Heart left ventricle (tissue), 16 donors: ENCODE results near the gene PAM16. TPM values are rescaled to one million over a fixed set of nuclear protein-coding genes. Genes with fewer than 3 reads are reported as not detected.

ENCODE experiments used
- ATAC-seq, 4 donors: fragments of 200-7000 bp; cut with Tn5 transposase; one replicate each; pipeline ENCODE4 v1.9.1; 2020 to 2022; ENCODE audit warnings: moderate library complexity in 4 of 4, mild to moderate bottlenecking in 3 of 4, moderate number of reproducible peaks in 1 of 4
- DNase-seq, 5 donors: peaks; one replicate each; pipeline ENCODE4 v3.0.0-alpha.2; 2020
- H3K27ac ChIP-seq, 12 donors: fragments of 200-600 bp; sonication (generic) in 4 of 12; one replicate each; pipeline versions ENCODE4 v1.5.0 to v1.8.0; 2016 to 2022; ENCODE audit warnings: mild to moderate bottlenecking in 2 of 12
- H3K27me3 ChIP-seq, 9 donors: fragments of 200-600 bp; sonication (generic) in 2 of 9; one replicate each; pipeline versions ENCODE4 v1.5.1 to v1.8.0; 2016 to 2022; ENCODE audit warnings: mild to moderate bottlenecking in 3 of 9
- H3K36me3 ChIP-seq, 9 donors: fragments of 200-600 bp; sonication (generic) in 2 of 9; one replicate each; pipeline versions ENCODE4 v1.5.0 to v1.8.0; 2018 to 2022; ENCODE audit warnings: mild to moderate bottlenecking in 2 of 9
- H3K4me1 ChIP-seq, 12 donors: fragments of 200-600 bp; sonication (generic) in 4 of 12; one replicate each; pipeline versions ENCODE4 v1.5.0 to v1.8.0; 2016 to 2022; ENCODE audit warnings: mild to moderate bottlenecking in 3 of 12
- H3K4me3 ChIP-seq, 12 donors: fragments of 200-600 bp; sonication (generic) in 4 of 12; one replicate each; pipeline versions ENCODE4 v1.5.0 to v1.8.0; 2017 to 2022; ENCODE audit warnings: mild to moderate bottlenecking in 9 of 12, moderate library complexity in 4 of 12
- H3K9me3 ChIP-seq, 12 donors: fragments of 200-600 bp; sonication (generic) in 4 of 12; one replicate each; pipeline versions ENCODE4 v1.5.0 to v1.8.0; 2016 to 2022; ENCODE audit warnings: mild to moderate bottlenecking in 1 of 12
- POLR2A ChIP-seq, 2 donors: fragments of 450-650 bp; IDR thresholded peaks; one replicate each; pipeline ENCODE4 v1.6.1; 2017; ENCODE audit warnings: antibody characterized with exemption in 2 of 2, mild to moderate bottlenecking in 2 of 2, moderate library complexity in 2 of 2
- WGBS, 4 donors: extraction: QIAGEN DNeasy Blood & Tissue Kit in 2 of 4; methylation state at CpG; one replicate each; pipeline versions ENCODE4 v1.1.5 to v1.1.7; 2013 to 2018; 5-methylcytosine and 5-hydroxymethylcytosine counted together
- intact Hi-C, 10 donors: fragments of 100-400 bp; cut with DNase I; formaldehyde crosslinking; loops; one replicate each; pipeline versions ENCODE4 v1.11.1 to v1.14.2; 2022
- polyA plus RNA-seq, 2 donors: library from polyadenylated mRNA; stranded (reverse); fragments of 200-250 nt; gene quantifications; one replicate each; pipeline ENCODE4 v1.2.3, GENCODE V29; 2013
- total RNA-seq, 9 donors: library from RNA; depleted of rRNA in 2 of 9; stranded (reverse); fragments of >200 nt in 2 of 9; fragmentation: NEBNext Ultra II Directional in 3 of 9; extraction: Animal tissue kit (Norgen Biotek cat#: 25700) in 3 of 9; gene quantifications; one replicate each; pipeline versions ENCODE4 v1.1.0 to v1.2.4, GENCODE V29; 2016 to 2023
- TF ChIP-seq, protein P1 (sequence below), 12 donors: fragments of 200-600 bp; sonication (generic) in 4 of 12; IDR thresholded peaks; one replicate each; pipeline versions ENCODE4 v1.5.0 to v1.8.0; 2018 to 2022; ENCODE audit warnings: antibody characterized with exemption in 12 of 12, mild to moderate bottlenecking in 5 of 12
- donor health status: ischemic (EF 13 %, LVEDD 7.1; RV severe dilation, severe dysfunction).
- donor health status: healthy with polysubstance abuse.
- donor health status: DM: no; HTN: yes; CAD: no.
- donor health status: DM: no; HTN: no; CAD: no.
- donor health status: ischemic (EF 25% LVEDD 6.9; RV normal size, moderate dysfunction).
- donor health status: ischemic (EF 25% LVEDD 5.7; RV mildly dilated, moderate dysfunction).
- donor health status: healthy.
- donor health status: DM: yes; HTN: yes; CAD: no.
- donor health status: ischemic (EF 35%, LVEDD 5.7; RV mildly dilated, moderate dysfunction).
- donor health status: nonischemic (EF 11% LVEDD 7.7; RV severe dilation, severe dysfunction).
- donor health status: DM: yes; HTN: yes; CAD: no.
- donor health status: PGD.
- donor health status: ischemic (EF 29% LVEDD 5.4; RV normal size, mild dysfunction).
- donor health status: nonischemic (EF 23%, LVEDD 6.1; RV moderate dilation, normal function).

The PAM16 gene
- total and polyA plus RNA-seq, 11 donors: 32.7 to 210 (median 65.0) TPM

DNA sequence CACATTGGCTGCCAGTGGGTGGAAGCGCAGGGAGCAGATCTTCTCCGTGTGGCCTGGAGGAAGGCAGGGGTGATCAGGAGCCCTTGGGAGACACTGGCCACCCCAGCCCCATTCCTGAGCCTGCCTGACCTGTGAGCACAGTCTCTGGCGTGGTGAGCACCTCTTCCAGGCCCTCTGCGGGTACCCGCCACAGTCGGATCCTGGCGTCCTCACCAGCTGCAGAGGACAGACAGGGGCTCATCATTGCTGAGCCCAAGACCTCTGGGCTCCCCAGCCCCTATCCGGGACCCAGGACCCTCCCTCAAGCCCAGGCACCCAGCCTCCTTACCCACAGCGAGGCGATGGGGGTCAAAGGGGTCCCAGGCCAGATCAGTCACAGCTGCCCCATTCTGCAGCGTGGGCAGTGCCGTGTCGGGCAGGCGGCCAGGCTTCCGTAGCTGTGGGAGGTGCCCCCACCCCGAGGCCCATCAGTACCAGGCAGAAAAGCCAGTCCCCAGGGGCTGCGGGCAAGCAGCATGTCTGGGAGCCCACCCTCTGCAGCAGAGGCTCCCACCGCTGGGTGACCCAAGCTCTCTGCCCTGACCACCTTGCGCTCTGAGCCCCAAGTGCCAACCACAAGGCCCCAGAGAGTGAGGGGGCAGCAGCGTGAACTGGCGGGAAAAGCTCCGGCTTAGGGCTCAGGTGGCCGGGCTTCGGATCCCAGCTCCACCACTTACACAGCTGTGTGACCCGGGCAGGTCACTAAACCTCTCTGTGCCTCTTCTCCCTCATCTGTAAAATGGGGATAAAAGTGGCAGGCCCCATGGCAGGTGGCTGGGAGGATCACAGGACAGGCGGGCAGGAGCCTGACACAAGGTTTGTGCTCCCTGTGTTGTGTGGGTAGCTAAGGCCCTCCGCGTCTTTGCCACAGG is 10.2 kb upstream of the PAM16 start:
- no peak for TF ChIP-seq POLR2A (IDR thresholded peaks at IDR 0.05)
- TF ChIP-seq, protein P1, sequence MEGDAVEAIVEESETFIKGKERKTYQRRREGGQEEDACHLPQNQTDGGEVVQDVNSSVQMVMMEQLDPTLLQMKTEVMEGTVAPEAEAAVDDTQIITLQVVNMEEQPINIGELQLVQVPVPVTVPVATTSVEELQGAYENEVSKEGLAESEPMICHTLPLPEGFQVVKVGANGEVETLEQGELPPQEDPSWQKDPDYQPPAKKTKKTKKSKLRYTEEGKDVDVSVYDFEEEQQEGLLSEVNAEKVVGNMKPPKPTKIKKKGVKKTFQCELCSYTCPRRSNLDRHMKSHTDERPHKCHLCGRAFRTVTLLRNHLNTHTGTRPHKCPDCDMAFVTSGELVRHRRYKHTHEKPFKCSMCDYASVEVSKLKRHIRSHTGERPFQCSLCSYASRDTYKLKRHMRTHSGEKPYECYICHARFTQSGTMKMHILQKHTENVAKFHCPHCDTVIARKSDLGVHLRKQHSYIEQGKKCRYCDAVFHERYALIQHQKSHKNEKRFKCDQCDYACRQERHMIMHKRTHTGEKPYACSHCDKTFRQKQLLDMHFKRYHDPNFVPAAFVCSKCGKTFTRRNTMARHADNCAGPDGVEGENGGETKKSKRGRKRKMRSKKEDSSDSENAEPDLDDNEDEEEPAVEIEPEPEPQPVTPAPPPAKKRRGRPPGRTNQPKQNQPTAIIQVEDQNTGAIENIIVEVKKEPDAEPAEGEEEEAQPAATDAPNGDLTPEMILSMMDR (IDR thresholded peaks at IDR 0.05): no peak
- Histone ChIP-seq H3K27me3 (no peaks in the 10 kb centered on the region), H3K27ac (no peak overlapping the region), H3K4me3 (no peak overlapping the region), H3K9me3 (no peaks in the 10 kb centered on the region), H3K36me3 (peaks cover 0 to 77% (median 42%) of the 10 kb centered on the region in 9 donors), H3K4me1 (peaks cover 0 to 3% (median 0%) of the 10 kb centered on the region in 12 donors)
- DNase-seq (no peak), ATAC-seq (no peak)
- intact Hi-C loops: loop anchor here in 1 of 10 donors (2.0 kb wide), 1 partner anchor 40 kb away; no protein-coding TSS in a partner anchor
- 84 to 100% (median 96%) methylated on average over 7 to 28 of the region's 28 CpGs for WGBS, 4 donors

DNA sequence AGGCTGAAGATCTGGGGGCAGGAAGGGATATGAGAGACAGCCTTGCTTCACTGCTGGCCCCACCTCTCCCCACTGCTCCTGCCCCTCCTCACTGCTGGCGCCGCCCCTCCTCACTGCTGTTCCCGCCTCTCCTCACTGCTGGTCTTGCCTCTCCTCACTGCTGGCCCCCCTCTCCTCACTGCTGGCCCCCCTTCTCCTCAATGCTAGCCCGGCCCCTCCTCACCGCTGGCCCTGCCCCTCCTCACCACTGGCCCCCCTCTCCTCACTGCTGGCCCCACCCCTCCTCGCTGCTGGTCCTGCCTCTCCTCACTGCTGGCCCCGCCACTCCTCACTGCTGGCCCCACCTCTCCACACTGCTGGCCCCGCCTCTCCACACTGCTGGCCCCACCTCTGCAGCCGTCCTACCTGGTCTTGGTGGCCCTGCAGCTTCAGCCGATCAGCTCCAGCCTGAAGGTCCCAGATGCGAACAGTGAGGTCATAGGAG is 9.5 kb upstream of the PAM16 start:
- H3K9me3 ChIP-seq: no peaks in the 10 kb centered on the region
- no peak overlapping the region for H3K4me3 ChIP-seq
- no peaks in the 10 kb centered on the region for H3K27me3 ChIP-seq
- H3K4me1 ChIP-seq: peaks cover 0 to 3% (median 0%) of the 10 kb centered on the region in 12 donors
- WGBS, 4 donors: 87 to 97% (median 91%) methylated on average over 10 to 11 of the region's 11 CpGs
- no peak overlapping the region for H3K27ac ChIP-seq
- TF ChIP-seq POLR2A (IDR thresholded peaks at IDR 0.05): no peak
- TF ChIP-seq, protein P1 (IDR thresholded peaks at IDR 0.05): no peak
- no peak for DNase-seq
- H3K36me3 ChIP-seq: peaks cover 0 to 84% (median 42%) of the 10 kb centered on the region in 9 donors
- intact Hi-C loops: loop anchor here in 1 of 10 donors (2.0 kb wide), 1 partner anchor 40 kb away; no protein-coding TSS in a partner anchor
- peak in 2 of 4 donors; percentile 6 to 9 for ATAC-seq

DNA sequence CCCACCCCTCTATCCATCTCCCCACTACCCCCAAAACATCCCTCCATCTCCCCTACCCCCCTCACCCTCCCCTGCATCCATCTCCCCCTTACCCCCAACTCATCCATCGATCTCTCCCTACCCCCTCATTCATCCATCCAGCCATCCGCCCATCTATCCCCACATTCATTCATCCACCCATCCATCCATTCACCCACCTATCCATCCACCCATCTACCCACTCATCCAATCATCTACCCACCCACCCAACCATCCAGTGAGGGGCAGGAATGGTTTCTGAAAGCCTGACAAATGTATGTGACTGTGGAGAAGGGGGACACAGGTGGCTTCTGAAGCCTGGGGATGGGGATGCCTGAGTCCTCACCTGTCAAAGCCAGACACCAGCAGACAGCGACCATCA is 8.8 kb upstream of the PAM16 start:
- intact Hi-C loops: loop anchor here (1.0 to 2.0 kb wide), 4 partner anchors 41 to 43 kb away; no protein-coding TSS in a partner anchor
- peaks cover 0 to 3% (median 0%) of the 10 kb centered on the region in 12 donors for H3K4me1 ChIP-seq
- no peak overlapping the region for H3K4me3 ChIP-seq
- TF ChIP-seq, protein P1 (IDR thresholded peaks at IDR 0.05): no peak
- TF ChIP-seq POLR2A (IDR thresholded peaks at IDR 0.05): no peak
- H3K9me3 ChIP-seq: no peaks in the 10 kb centered on the region
- 94 to 97% (median 97%) methylated on average over 2 to 3 of the region's 3 CpGs for WGBS, 4 donors
- DNase-seq: no peak
- ATAC-seq: no peak
- H3K27ac ChIP-seq: no peak overlapping the region
- no peaks in the 10 kb centered on the region for H3K27me3 ChIP-seq
- H3K36me3 ChIP-seq: peaks cover 0 to 82% (median 40%) of the 10 kb centered on the region in 9 donors
